ENCODE measurements around the gene NLRX1.
"Not testable (repeated sequence)": the region's sequence is repeated elsewhere in the genome, so short reads cannot be mapped to it uniquely, and the experiment has no call there.

NLRX1 gene

GRCh38 chr11:119188067-119188466 lies 19.5 kb downstream of the NLRX1 start:
- DNase-seq = no peak

DNA sequence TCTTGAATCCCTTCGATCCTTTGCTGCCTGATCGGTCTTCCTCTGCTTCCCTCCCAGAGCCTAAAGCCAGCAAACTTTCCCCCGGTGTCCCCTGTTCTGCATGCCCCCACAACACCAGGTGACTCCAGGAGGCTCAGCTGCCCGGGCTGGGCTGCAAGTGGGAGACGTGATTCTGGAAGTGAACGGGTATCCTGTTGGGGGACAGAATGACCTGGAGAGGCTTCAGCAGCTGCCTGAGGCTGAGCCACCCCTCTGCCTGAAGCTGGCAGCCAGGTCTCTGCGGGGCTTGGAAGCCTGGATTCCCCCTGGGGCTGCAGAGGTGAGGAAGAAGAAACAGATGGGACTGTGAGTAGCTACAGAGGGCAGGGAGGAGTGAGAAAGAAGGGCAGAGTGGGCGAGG lies 20.4 kb downstream of the NLRX1 start:
- DNase-seq = no peak

GRCh38 chr11:119189393-119189792 lies 20.9 kb downstream of the NLRX1 start:
- no peak for DNase-seq

- DNase-seq = no peak
These were observed 22.0 kb downstream of the NLRX1 start for GRCh38 chr11:119190531-119190930.

DNA sequence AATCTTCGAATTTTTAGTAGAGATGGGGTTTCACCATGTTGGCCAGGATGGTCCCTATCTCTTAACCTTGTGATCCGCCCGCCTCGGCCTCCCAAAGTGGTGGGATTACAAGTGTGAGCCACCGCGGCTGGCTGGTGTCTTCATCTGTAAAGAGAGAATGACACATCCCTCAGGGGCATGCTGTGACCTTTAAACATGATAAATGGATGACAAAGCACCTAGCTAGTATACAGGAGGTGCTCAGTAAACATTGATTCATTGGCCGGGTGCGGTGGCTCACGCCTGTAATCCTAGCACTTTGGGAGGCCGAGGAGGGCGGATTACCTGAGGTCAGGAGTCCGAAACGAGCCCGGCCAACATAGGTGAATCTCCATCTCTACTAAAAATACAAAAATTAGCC lies 22.7 kb downstream of the NLRX1 start:
- DNase-seq = not testable (repeated sequence)

- DNase-seq = no peak
These were observed 23.6 kb downstream of the NLRX1 start for GRCh38 chr11:119192111-119192510.

- DNase-seq = no peak
These were observed 24.5 kb downstream of the NLRX1 start for GRCh38 chr11:119193001-119193400.

DNA sequence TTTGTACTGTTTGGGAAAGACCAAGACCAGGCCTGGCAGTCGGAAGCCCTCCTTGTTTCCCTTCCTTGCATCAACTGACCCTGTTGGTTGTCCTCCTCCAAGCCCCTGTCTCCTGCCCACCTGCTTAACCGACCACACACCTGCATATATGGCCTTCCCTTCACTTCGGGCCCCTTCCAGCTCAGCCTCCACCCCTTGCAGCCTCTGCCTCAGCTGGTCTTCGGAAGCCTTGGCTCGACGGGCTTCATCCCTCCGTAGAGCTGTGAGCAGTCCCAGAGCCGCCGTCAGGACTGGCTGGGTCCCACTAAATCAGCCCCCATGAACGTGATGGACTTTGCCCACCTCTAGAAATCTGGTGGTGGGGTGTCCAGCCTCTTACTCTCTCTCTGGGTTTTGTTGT lies 25.1 kb downstream of the NLRX1 start:
- no peak for DNase-seq

DNA sequence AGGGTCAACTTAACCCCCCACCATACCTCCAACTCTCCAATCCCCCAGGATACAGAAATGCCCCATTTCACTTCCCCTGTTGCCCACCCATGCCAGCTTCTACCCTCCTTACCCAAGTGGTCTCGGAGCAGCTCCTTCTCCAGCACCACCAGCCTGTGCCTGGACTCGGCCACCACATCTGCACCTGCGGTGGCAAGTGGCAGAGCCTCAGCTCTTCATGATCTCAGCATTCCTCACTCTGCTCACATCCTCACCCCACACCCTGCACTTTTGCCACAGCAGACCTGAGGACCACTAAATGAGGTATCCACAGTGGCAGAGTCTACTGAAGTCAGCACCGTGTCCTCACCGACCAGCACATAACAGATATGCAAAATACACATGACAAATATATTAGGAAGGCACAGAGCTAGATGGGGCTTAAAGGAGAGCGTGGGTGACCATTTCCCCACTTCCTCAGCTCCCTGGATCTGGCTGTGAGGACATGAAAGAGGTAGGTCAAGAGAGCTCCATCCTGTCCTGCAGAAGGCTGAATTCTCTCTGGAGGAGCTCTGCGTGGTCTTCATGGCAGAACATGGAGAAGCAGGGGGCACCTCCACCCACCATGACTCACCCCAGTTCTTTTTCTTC lies 26.4 kb downstream of the NLRX1 start:
- no peak for DNase-seq

DNA sequence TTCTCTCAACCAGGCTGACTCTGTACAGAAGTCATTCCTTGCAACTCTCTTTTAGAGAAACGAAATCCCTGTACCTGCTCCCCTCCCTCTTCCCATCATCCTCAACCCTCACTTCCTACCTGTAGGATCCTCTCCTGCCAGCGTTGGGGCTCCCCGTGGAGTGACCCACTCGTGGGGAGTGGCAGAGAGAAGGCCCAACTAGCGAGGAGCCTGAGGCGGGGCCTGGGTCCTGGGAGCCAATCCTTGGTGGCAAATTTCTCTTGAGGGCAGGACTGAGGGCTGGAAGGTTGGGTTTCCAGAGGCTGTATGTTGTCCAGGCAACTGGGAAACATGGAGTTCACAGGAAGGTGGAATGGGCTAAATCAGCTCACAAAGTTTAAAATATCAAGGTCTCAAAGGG lies 27.2 kb downstream of the NLRX1 start:
- peak; percentile 61 for DNase-seq

GRCh38 chr11:119196833-119197483 lies 28.4 kb downstream of the NLRX1 start:
- peak; percentile 78 for DNase-seq

- DNase-seq = no peak
These were observed 30.4 kb downstream of the NLRX1 start for GRCh38 chr11:119198925-119199324.

DNA sequence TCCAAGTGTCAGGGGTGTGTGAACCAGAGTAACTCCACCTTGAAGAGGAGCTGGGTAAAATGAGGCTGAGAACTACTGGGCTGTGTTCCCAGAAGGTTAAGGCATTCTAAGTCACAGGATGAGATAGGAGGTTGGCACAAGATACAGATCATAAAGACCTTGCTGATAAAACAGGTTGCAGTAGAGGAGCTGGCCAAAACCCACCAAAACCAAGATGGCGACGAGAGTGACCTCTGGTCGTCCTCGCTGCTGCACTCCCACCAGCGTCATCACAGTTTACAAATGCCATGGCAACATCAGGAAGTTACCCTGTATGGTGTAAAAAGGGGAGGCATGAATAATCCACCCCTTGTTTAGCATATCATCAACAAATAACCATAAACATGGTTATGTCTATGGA lies 32.7 kb downstream of the NLRX1 start:
- not testable (repeated sequence) for DNase-seq

DNA sequence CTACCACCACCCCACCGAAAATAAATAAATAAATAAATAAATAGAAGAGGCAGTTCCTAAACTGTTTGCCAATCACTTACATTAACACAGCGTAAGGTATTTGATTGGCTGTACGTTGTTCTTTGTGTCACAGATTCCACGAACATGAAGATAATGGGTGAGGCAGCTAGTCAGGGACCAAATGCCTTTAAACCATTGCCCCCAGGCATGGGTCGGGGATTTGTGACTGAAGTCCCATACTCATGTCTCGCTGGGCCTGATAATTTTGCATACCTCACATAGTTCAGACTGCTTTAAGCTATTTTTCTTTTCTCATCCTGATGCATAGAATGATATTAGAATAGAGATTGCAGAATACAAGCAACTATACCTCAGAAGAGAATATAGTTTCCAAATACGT lies 34.0 kb downstream of the NLRX1 start:
- DNase-seq = no peak

DNA sequence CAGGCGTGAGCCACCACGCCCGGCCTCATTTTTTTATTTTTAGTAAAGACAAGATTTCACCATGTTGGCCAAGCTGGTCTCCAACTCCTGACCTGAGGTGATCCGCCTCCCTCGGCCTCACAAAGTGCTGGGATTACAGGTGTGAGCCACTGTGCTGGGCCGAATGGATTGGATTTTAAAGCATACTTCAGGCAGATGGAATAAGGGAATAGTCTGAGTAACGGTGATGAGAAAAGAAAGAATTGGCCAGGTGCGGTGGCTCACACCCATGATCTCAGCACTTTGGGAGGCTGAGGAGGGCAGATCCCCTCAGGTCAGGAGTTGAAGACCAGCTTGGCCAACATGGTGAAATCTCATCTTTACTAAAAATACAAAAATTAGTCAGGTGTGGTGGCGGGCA lies 35.5 kb downstream of the NLRX1 start:
- no peak for DNase-seq

DNA sequence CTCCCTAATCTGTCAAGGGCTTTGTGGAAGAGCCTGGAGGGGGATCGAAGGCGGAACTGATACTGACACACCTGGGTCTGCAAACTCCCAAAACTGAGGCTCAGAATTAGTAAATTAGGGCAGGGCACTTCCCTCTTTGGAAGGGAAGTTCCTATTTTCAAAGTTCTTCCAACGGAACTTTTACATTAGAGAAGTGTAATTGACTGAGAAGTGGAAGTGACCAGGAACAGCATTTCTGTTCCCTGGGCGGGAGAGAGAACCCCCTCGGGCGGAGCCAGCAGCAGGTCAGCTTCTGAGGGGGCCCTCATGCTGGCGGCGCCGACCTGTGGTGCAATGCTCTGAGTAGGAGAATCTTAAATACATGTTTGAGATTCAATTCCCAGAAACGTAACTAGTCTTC lies 36.6 kb downstream of the NLRX1 start:
- DNase-seq = no peak

GRCh38 chr11:119205574-119206510 lies 37.3 kb downstream of the NLRX1 start, which contains the start of gene CBL:
Gene CBL (plus strand): TSS chr11:119206339. CDS start chr11:119206418, 79 bp downstream.
- DNase-seq = peak; percentile 89

- peak; percentile 41 for DNase-seq
These were observed 38.2 kb downstream of the NLRX1 start for GRCh38 chr11:119206511-119207414.

DNA sequence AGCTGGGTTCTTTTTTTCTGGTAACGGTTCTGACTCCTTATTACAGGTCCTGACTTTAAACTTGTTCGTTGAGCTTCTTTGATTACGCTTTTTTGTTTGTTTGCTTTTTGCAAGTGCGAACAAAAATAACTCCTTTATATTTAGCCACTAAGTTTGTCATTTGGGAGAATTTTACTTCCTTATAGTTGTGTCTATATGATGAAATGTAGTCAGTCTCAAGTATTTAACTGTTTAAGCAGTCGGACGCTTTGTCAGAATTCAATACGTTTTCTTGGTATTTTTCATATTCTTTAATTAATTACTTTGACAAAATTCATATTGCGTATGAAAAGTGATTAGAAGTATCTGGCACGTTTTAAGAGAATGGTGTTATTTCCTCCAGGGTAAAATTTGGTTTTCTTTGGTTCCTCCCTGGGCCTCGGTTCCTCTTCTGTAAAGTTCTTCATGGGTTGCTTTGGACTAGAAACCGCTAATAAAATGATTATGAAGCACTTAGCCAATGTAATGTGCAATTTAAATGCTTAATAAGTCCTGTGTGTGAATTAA lies 39.0 kb downstream of the NLRX1 start:
- no peak for DNase-seq

DNA sequence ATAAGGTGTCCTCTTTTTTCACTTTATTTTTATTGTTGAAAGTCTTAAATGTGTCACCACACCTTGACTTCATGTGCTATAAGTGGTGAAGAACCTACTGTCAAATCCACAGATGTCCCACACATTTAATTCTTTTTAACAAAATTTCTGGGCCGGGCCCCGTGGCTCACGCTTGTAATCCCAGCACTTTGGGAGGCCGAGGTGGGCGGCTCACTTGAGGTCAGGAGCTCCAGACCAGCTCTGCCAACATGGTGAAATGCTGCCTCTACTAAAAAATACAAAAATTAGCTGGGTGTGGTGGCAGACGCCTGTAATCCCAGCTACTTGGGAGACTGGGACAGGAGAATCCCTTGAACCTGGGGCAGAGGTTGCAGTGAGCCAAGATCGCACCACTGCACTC lies 40.7 kb downstream of the NLRX1 start:
- no peak for DNase-seq

- DNase-seq = no peak
These were observed 41.5 kb downstream of the NLRX1 start for GRCh38 chr11:119210050-119210449.

- DNase-seq = peak; percentile 95
These were observed 49.8 kb downstream of the NLRX1 start for GRCh38 chr11:119218141-119218878.
